BLaER1 treated with 17β-estradiol and CSF1 and Interleukin-3, amounts not matched to agents 10 nM and 100 nM (cell line): ENCODE data around the gene MAN1A1.

ENCODE experiments used
- H3K27ac ChIP-seq, 11 experiments: shearing (Covaris generic); formaldehyde crosslinking; 2 replicates each; pipeline ENCODE4 v1.8.1; 2022
- H3K27me3 ChIP-seq, 11 experiments: shearing (Covaris generic); formaldehyde crosslinking; 2 replicates each; pipeline ENCODE4 v1.8.1; 2022
- H3K36me3 ChIP-seq, 11 experiments: shearing (Covaris generic); formaldehyde crosslinking; 2 replicates each; pipeline ENCODE4 v1.8.1; 2022
- H3K4me1 ChIP-seq, 10 experiments: shearing (Covaris generic); formaldehyde crosslinking; 2 replicates each; pipeline ENCODE4 v1.8.1; 2022
- H3K4me2 ChIP-seq, 11 experiments: shearing (Covaris generic); formaldehyde crosslinking; 2 replicates each; pipeline ENCODE4 v1.8.1; 2022
- H3K4me3 ChIP-seq, 10 experiments: shearing (Covaris generic); formaldehyde crosslinking; 2 replicates each; pipeline ENCODE4 v1.8.1; 2022
- H3K9ac ChIP-seq, 11 experiments: shearing (Covaris generic); formaldehyde crosslinking; 2 replicates each; pipeline ENCODE4 v1.8.1; 2022
- H3K9me3 ChIP-seq, 11 experiments: shearing (Covaris generic); formaldehyde crosslinking; replicated peaks in 1 of 11; 2 replicates each; pipeline ENCODE4 v1.8.1; 2022
- H4K20me1 ChIP-seq, 11 experiments: shearing (Covaris generic); formaldehyde crosslinking; 2 replicates each; pipeline ENCODE4 v1.8.1; 2022
- Cebpa-rat ChIP-seq, 11 experiments: shearing (Covaris generic); IDR thresholded peaks; 2 replicates each; pipeline ENCODE4 v1.8.1; 2022

Gene MAN1A1

GRCh38 chr6:119343167-119343566 is 6.4 kb downstream of the MAN1A1 start:
- H4K20me1 ChIP-seq = peaks cover 0 to 88% (median 15%) of the 10 kb centered on the region in 11 experiments; a peak in 14 of 22 replicates
- no peak overlapping the region for H3K27ac ChIP-seq
- no peak overlapping the region for H3K9ac ChIP-seq
- TF ChIP-seq Cebpa-rat (IDR thresholded peaks at IDR 0.05) = no peak
- peaks cover 5 to 36% (median 14%) of the 10 kb centered on the region in 10 experiments; a peak in 19 of 20 replicates for H3K4me1 ChIP-seq
- H3K4me2 ChIP-seq = no peak overlapping the region
- H3K4me3 ChIP-seq = no peak overlapping the region
- H3K36me3 ChIP-seq = peaks cover 0 to 6% (median 0%) of the 10 kb centered on the region in 11 experiments; a peak in 2 of 22 replicates
- H3K9me3 ChIP-seq = no peaks in the 10 kb centered on the region
- peaks cover 25 to 35% (median 27%) of the 10 kb centered on the region in 11 experiments for H3K27me3 ChIP-seq

DNA sequence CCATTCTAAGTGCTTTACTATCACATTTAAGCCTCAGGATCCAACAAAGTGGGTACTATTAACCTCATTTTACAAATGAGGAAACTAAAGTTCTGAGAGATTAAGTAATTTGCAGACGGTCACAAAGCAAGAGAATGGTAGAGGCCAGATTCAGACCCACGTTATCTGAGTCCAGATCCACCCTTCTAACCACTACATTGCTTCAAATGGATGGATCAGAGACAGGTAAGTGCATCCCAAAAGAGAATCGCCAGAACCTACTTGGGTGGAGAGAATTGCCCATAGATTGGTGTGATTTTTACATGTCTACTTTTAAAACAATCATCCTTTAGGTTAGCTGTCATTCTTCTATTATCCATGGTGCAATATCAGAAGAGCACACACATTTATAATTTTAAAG is 7.1 kb downstream of the MAN1A1 start:
- no peak for TF ChIP-seq Cebpa-rat (IDR thresholded peaks at IDR 0.05)
- peaks cover 0 to 85% (median 8%) of the 10 kb centered on the region in 11 experiments; a peak in 11 of 22 replicates for H4K20me1 ChIP-seq
- H3K4me2 ChIP-seq = no peak overlapping the region
- peaks cover 18 to 27% (median 19%) of the 10 kb centered on the region in 11 experiments for H3K27me3 ChIP-seq
- no peak overlapping the region for H3K4me3 ChIP-seq
- no peak overlapping the region for H3K27ac ChIP-seq
- peaks cover 0 to 29% (median 7%) of the 10 kb centered on the region in 10 experiments; a peak in 16 of 20 replicates for H3K4me1 ChIP-seq
- peaks cover 0 to 6% (median 0%) of the 10 kb centered on the region in 11 experiments; a peak in 2 of 22 replicates for H3K36me3 ChIP-seq
- no peaks in the 10 kb centered on the region for H3K9me3 ChIP-seq
- H3K9ac ChIP-seq = no peak overlapping the region

GRCh38 chr6:119340796-119341487 is 8.6 kb downstream of the MAN1A1 start:
- no peak overlapping the region for H3K9ac ChIP-seq
- H3K4me1 ChIP-seq = peaks cover 0 to 19% (median 2%) of the 10 kb centered on the region in 10 experiments; a peak in 9 of 20 replicates
- H4K20me1 ChIP-seq = peaks cover 0 to 82% (median 0%) of the 10 kb centered on the region in 11 experiments; a peak in 5 of 22 replicates
- peak overlapping the region in 4 of 11 experiments; percentile 38 to 76 (median 59); a peak in 5 of 22 replicates for H3K4me2 ChIP-seq
- H3K4me3 ChIP-seq = no peak overlapping the region
- H3K27ac ChIP-seq = peak overlapping the region in 2 of 11 experiments; percentile 48 to 62; a peak in 3 of 22 replicates
- peaks cover 0 to 6% (median 0%) of the 10 kb centered on the region in 11 experiments; a peak in 2 of 22 replicates for H3K36me3 ChIP-seq
- peaks cover 3 to 13% (median 4%) of the 10 kb centered on the region in 11 experiments; a peak in 20 of 22 replicates for H3K27me3 ChIP-seq
- no peak for TF ChIP-seq Cebpa-rat (IDR thresholded peaks at IDR 0.05)
- H3K9me3 ChIP-seq = no peaks in the 10 kb centered on the region

GRCh38 chr6:119339941-119340456 is 9.6 kb downstream of the MAN1A1 start:
- H3K27me3 ChIP-seq = peaks cover 0 to 3% (median 0%) of the 10 kb centered on the region in 11 experiments; a peak in 2 of 22 replicates
- H3K36me3 ChIP-seq = peaks cover 0 to 6% (median 0%) of the 10 kb centered on the region in 11 experiments; a peak in 2 of 22 replicates
- H3K9me3 ChIP-seq = no peaks in the 10 kb centered on the region
- H3K27ac ChIP-seq = peak overlapping the region in 3 of 11 experiments; percentile 39 to 62 (median 48); a peak in 6 of 22 replicates
- H3K4me2 ChIP-seq = peak overlapping the region in 5 of 11 experiments; percentile 24 to 76 (median 59); a peak in 9 of 22 replicates
- peaks cover 0 to 78% (median 0%) of the 10 kb centered on the region in 11 experiments; a peak in 5 of 22 replicates for H4K20me1 ChIP-seq
- peaks cover 0 to 25% (median 3%) of the 10 kb centered on the region in 10 experiments; a peak in 10 of 20 replicates for H3K4me1 ChIP-seq
- TF ChIP-seq Cebpa-rat (IDR thresholded peaks at IDR 0.05) = peak in 1 of 11 experiments; percentile 35; a peak in 2 of 22 replicates
- H3K4me3 ChIP-seq = no peak overlapping the region
- H3K9ac ChIP-seq = peak overlapping the region in 1 of 11 experiments; percentile 9; a peak in 1 of 22 replicates

GRCh38 chr6:119337762-119338161 is 11.8 kb downstream of the MAN1A1 start:
- Histone ChIP-seq H3K36me3 (peaks cover 0 to 6% (median 0%) of the 10 kb centered on the region in 11 experiments; a peak in 2 of 22 replicates), H3K4me1 (peaks cover 0 to 32% (median 5%) of the 10 kb centered on the region in 10 experiments; a peak in 10 of 20 replicates), H3K9ac (no peak overlapping the region), H3K27me3 (no peaks in the 10 kb centered on the region), H3K9me3 (no peaks in the 10 kb centered on the region), H4K20me1 (peaks cover 0 to 70% (median 0%) of the 10 kb centered on the region in 11 experiments; a peak in 5 of 22 replicates), H3K4me2 (no peak overlapping the region), H3K27ac (no peak overlapping the region), H3K4me3 (no peak overlapping the region)
- no peak for TF ChIP-seq Cebpa-rat (IDR thresholded peaks at IDR 0.05)

DNA sequence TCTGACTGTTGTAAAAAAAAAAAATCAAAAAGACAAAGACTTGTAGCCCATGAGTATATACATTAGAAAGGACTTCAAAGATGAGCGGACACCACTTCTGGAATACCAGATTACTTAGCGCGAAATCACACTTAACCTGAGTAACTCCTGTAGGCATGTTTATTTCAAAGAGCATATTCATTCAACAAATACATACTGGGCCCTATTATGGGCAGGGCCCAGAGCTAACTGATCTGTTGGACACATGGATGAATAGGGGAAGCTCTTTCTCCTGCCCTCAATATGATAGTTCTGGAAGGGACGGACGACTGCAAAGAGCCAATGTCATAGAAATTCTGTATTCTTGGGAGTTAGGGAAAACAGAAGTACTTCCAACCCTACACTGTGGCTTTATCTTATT is 12.3 kb downstream of the MAN1A1 start:
- H3K9ac ChIP-seq = no peak overlapping the region
- no peak for TF ChIP-seq Cebpa-rat (IDR thresholded peaks at IDR 0.05)
- H3K27me3 ChIP-seq = no peaks in the 10 kb centered on the region
- H3K27ac ChIP-seq = no peak overlapping the region
- H4K20me1 ChIP-seq = peaks cover 0 to 70% (median 0%) of the 10 kb centered on the region in 11 experiments; a peak in 5 of 22 replicates
- peaks cover 0 to 32% (median 5%) of the 10 kb centered on the region in 10 experiments; a peak in 10 of 20 replicates for H3K4me1 ChIP-seq
- no peak overlapping the region for H3K4me2 ChIP-seq
- no peaks in the 10 kb centered on the region for H3K9me3 ChIP-seq
- H3K36me3 ChIP-seq = peaks cover 0 to 6% (median 0%) of the 10 kb centered on the region in 11 experiments; a peak in 2 of 22 replicates
- no peak overlapping the region for H3K4me3 ChIP-seq

- no peak overlapping the region for H3K9ac ChIP-seq
- H4K20me1 ChIP-seq = peaks cover 0 to 69% (median 0%) of the 10 kb centered on the region in 11 experiments; a peak in 4 of 22 replicates
- peak overlapping the region in 5 of 11 experiments; percentile 2 to 37 (median 12); a peak in 6 of 22 replicates for H3K4me2 ChIP-seq
- H3K9me3 ChIP-seq = no peaks in the 10 kb centered on the region
- no peak for TF ChIP-seq Cebpa-rat (IDR thresholded peaks at IDR 0.05)
- H3K4me3 ChIP-seq = no peak overlapping the region
- no peaks in the 10 kb centered on the region for H3K27me3 ChIP-seq
- H3K4me1 ChIP-seq = peaks cover 0 to 20% (median 3%) of the 10 kb centered on the region in 10 experiments; a peak in 9 of 20 replicates
- peaks cover 0 to 6% (median 0%) of the 10 kb centered on the region in 11 experiments; a peak in 1 of 22 replicates for H3K36me3 ChIP-seq
- H3K27ac ChIP-seq = no peak overlapping the region
Measured at GRCh38 chr6:119334535-119335264, 14.9 kb downstream of the MAN1A1 start.

DNA sequence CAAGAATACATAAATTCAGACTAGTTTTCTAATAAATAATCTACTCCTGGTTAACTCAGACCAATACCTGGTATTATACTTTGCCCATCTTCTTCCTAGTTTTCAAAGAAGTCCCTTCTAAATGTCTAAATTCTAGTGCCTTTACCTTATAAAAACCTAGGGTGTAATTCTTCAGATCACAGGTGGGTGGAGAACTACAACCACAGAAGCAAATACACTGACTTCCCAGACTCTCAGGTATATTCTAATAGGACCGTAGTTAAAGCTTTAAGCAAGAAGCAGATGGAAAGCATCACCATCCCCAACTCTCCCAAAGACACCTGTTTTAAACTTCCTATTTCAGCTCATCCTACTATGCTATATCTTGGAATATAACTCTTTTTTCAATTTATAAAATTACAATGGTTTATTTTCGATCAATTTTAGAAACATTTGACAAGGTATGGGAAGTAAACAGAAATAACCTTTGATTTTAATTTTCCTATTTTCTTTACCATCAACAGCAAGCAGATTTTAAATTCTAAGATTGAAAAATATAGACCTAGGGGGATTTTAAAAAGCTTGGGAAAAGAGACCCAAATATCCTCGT is 15.8 kb downstream of the MAN1A1 start:
- peaks cover 0 to under 1% (median 0%) of the 10 kb centered on the region in 11 experiments; a peak in 1 of 22 replicates for H3K36me3 ChIP-seq
- H3K9ac ChIP-seq = no peak overlapping the region
- H3K4me3 ChIP-seq = no peak overlapping the region
- no peaks in the 10 kb centered on the region for H3K9me3 ChIP-seq
- H3K4me2 ChIP-seq = no peak overlapping the region
- no peaks in the 10 kb centered on the region for H3K27me3 ChIP-seq
- no peak for TF ChIP-seq Cebpa-rat (IDR thresholded peaks at IDR 0.05)
- no peak overlapping the region for H3K27ac ChIP-seq
- H4K20me1 ChIP-seq = peaks cover 0 to 71% (median 0%) of the 10 kb centered on the region in 11 experiments; a peak in 4 of 22 replicates
- H3K4me1 ChIP-seq = peaks cover 0 to 18% (median 3%) of the 10 kb centered on the region in 10 experiments; a peak in 9 of 20 replicates
